Activated T-helper 9 cell treated with anti-CD3 and anti-CD28 coated beads, Interleukin-2, amount 50 U/mL, for 16 hours (primary cell): ENCODE measurements around the gene TSHZ2.
A peak's percentile ranks its signal among the peaks of the same experiment; 100 is the strongest.

Experiments used
- DNase-seq: peaks from one replicate; pipeline ENCODE4 v3.0.0-alpha.2; 2020; ENCODE audit warnings: low read depth

TSHZ2 gene

GRCh38 chr20:53210041-53210440 is 237.9 kb downstream of the TSHZ2 start:
- no peak for DNase-seq

- DNase-seq = no peak
Observed at GRCh38 chr20:53210931-53211330, 238.8 kb downstream of the TSHZ2 start.

- no peak for DNase-seq
Observed at GRCh38 chr20:53212018-53212417, 239.9 kb downstream of the TSHZ2 start.

GRCh38 chr20:53214392-53214791 is 242.2 kb downstream of the TSHZ2 start:
- DNase-seq = no peak

GRCh38 chr20:53215166-53215565 is 243.0 kb downstream of the TSHZ2 start:
- DNase-seq = no peak

GRCh38 chr20:53216478-53216855 is 244.3 kb downstream of the TSHZ2 start:
- DNase-seq = no peak

GRCh38 chr20:53216856-53217576 is 244.9 kb downstream of the TSHZ2 start:
- DNase-seq = peak; percentile 70

GRCh38 chr20:53220482-53221307 is 248.5 kb downstream of the TSHZ2 start:
- DNase-seq = no peak

- no peak for DNase-seq
Observed at GRCh38 chr20:53221731-53222130, 249.6 kb downstream of the TSHZ2 start.

GRCh38 chr20:53222416-53222815 is 250.3 kb downstream of the TSHZ2 start:
- no peak for DNase-seq

GRCh38 chr20:53222932-53223331 is 250.8 kb downstream of the TSHZ2 start:
- no peak for DNase-seq

- no peak for DNase-seq
Observed at GRCh38 chr20:53223626-53224172, 251.5 kb downstream of the TSHZ2 start.

GRCh38 chr20:53224851-53225250 is 252.7 kb downstream of the TSHZ2 start:
- DNase-seq = no peak

GRCh38 chr20:53226826-53227225 is 254.7 kb downstream of the TSHZ2 start:
- no peak for DNase-seq

- no peak for DNase-seq
Observed at GRCh38 chr20:53227523-53227922, 255.4 kb downstream of the TSHZ2 start.

GRCh38 chr20:53231061-53231460 is 258.9 kb downstream of the TSHZ2 start:
- no peak for DNase-seq

GRCh38 chr20:53237461-53237860 is 265.3 kb downstream of the TSHZ2 start:
- no peak for DNase-seq

GRCh38 chr20:53238121-53238660 is 266.0 kb downstream of the TSHZ2 start:
- no peak for DNase-seq

- DNase-seq = no peak
Observed at GRCh38 chr20:53243152-53243551, 271.0 kb downstream of the TSHZ2 start.

- DNase-seq = no peak
Observed at GRCh38 chr20:53244711-53245110, 272.6 kb downstream of the TSHZ2 start.

- DNase-seq = no peak
Observed at GRCh38 chr20:53245574-53245973, 273.4 kb downstream of the TSHZ2 start.

- no peak for DNase-seq
Observed at GRCh38 chr20:53247468-53248103, 275.4 kb downstream of the TSHZ2 start.
